Epithelial cell of proximal tubule (primary cell): ENCODE measurements around the gene TMEM258. TPM values are rescaled to one million over a fixed set of nuclear protein-coding genes. Genes with fewer than 3 reads are reported as not detected.

Source experiments
- DNase-seq: peaks from one replicate; pipeline ENCODE4 v3.0.0-alpha.2; 2011; ENCODE audit warnings: low read depth
- H3K4me3 ChIP-seq: 2 replicates; pipeline ENCODE4 v1.5.1; 2011; ENCODE audit warnings: low read depth, mild to moderate bottlenecking, low read length
- CTCF ChIP-seq: conservative IDR thresholded peaks from 2 replicates; pipeline ENCODE4 v1.5.1; 2012; ENCODE audit warnings: low read depth, mild to moderate bottlenecking, low read length
- total RNA-seq: library from RNA; depleted of rRNA; stranded (reverse); fragments of >200 nt; gene quantifications from 2 replicates; pipeline ENCODE4 v1.2.3, GENCODE V29; 2015

Gene TMEM258
- total RNA-seq, 1 donor from 2014 or later: 95.1 TPM

- no peak for TF ChIP-seq CTCF
- peak overlapping the region; percentile 36 for H3K4me3 ChIP-seq
- DNase-seq: no peak
Measured at GRCh38 chr11:61757213-61757862, 35.1 kb downstream of the TMEM258 start.

GRCh38 chr11:61756452-61757212, 35.8 kb downstream of the TMEM258 start:
- TF ChIP-seq CTCF: no peak
- DNase-seq: no peak

GRCh38 chr11:61756147-61756451, 36.3 kb downstream of the TMEM258 start:
- no peak for TF ChIP-seq CTCF
- no peak for DNase-seq

More at GRCh38 chr11:61756452-61757212, 35.8 kb downstream of the TMEM258 start:
- peak overlapping the region; percentile 36 for H3K4me3 ChIP-seq

GRCh38 chr11:61754534-61755482, 37.6 kb downstream of the TMEM258 start:
- no peak for DNase-seq
- TF ChIP-seq CTCF: no peak
- no peak overlapping the region for H3K4me3 ChIP-seq

More at GRCh38 chr11:61756147-61756451, 36.3 kb downstream of the TMEM258 start:
- H3K4me3 ChIP-seq: peak overlapping the region; percentile 36

GRCh38 chr11:61753672-61754071, 38.7 kb downstream of the TMEM258 start:
- peak overlapping the region; percentile 86 for H3K4me3 ChIP-seq
- no peak for DNase-seq
- no peak for TF ChIP-seq CTCF

- no peak for DNase-seq
- TF ChIP-seq CTCF: no peak
- H3K4me3 ChIP-seq: peak overlapping the region; percentile 86
Measured at GRCh38 chr11:61752925-61753521, 39.4 kb downstream of the TMEM258 start.
